Measurements from ENCODE around the gene AVPR1B.

AVPR1B gene

GRCh38 chr1:206111271-206111927 lies 5.8 kb downstream of the AVPR1B start:
- no peak overlapping the region for H3K4me3 ChIP-seq (ENCODE audit: low read length)
- H3K36me3 ChIP-seq (ENCODE audit: control insufficient read depth, insufficient read depth, low read length, severe bottlenecking), result no peaks in the 10 kb centered on the region
- DNase-seq (ENCODE audit: low read depth), result no peak
- H3K27me3 ChIP-seq (replicated peaks; ENCODE audit: control insufficient read depth, insufficient read depth, low read length), result peaks cover 9% of the 10 kb centered on the region
- no peaks in the 10 kb centered on the region for H3K9me3 ChIP-seq (ENCODE audit: control insufficient read depth, low read length)
- H3K4me1 ChIP-seq (ENCODE audit: control insufficient read depth, insufficient read depth, low read length), result peaks cover under 1% of the 10 kb centered on the region
- no peak overlapping the region for H3K9ac ChIP-seq (ENCODE audit: low read length)

GRCh38 chr1:206110820-206111219 lies 6.4 kb downstream of the AVPR1B start:
- H3K4me1 ChIP-seq (ENCODE audit: control insufficient read depth, insufficient read depth, low read length), result peaks cover 5% of the 10 kb centered on the region

GRCh38 chr1:206110161-206110560 lies 7.0 kb downstream of the AVPR1B start:
- Histone ChIP-seq H3K4me3 (ENCODE audit: low read length) (no peak overlapping the region), H3K4me1 (ENCODE audit: control insufficient read depth, insufficient read depth, low read length) (peaks cover 5% of the 10 kb centered on the region), H3K9ac (ENCODE audit: low read length) (no peak overlapping the region), H3K9me3 (ENCODE audit: control insufficient read depth, low read length) (no peaks in the 10 kb centered on the region), H3K27me3 (replicated peaks; ENCODE audit: control insufficient read depth, insufficient read depth, low read length) (peaks cover 6% of the 10 kb centered on the region), H3K36me3 (ENCODE audit: control insufficient read depth, insufficient read depth, low read length, severe bottlenecking) (no peaks in the 10 kb centered on the region)
- DNase-seq (ENCODE audit: low read depth), result no peak

More at GRCh38 chr1:206110820-206111219, 6.4 kb downstream of the AVPR1B start:
- H3K4me3 ChIP-seq (ENCODE audit: low read length), result no peak overlapping the region
- no peak overlapping the region for H3K9ac ChIP-seq (ENCODE audit: low read length)
- no peaks in the 10 kb centered on the region for H3K36me3 ChIP-seq (ENCODE audit: control insufficient read depth, insufficient read depth, low read length, severe bottlenecking)
- no peak for DNase-seq (ENCODE audit: low read depth)
- no peaks in the 10 kb centered on the region for H3K9me3 ChIP-seq (ENCODE audit: control insufficient read depth, low read length)
- peaks cover 6% of the 10 kb centered on the region for H3K27me3 ChIP-seq (replicated peaks; ENCODE audit: control insufficient read depth, insufficient read depth, low read length)

GRCh38 chr1:206109718-206110117 lies 7.5 kb downstream of the AVPR1B start:
- H3K4me3 ChIP-seq (ENCODE audit: low read length), result no peak overlapping the region
- peaks cover 6% of the 10 kb centered on the region for H3K27me3 ChIP-seq (replicated peaks; ENCODE audit: control insufficient read depth, insufficient read depth, low read length)
- DNase-seq (ENCODE audit: low read depth), result no peak
- H3K4me1 ChIP-seq (ENCODE audit: control insufficient read depth, insufficient read depth, low read length), result peaks cover 5% of the 10 kb centered on the region
- no peak overlapping the region for H3K9ac ChIP-seq (ENCODE audit: low read length)
- no peaks in the 10 kb centered on the region for H3K36me3 ChIP-seq (ENCODE audit: control insufficient read depth, insufficient read depth, low read length, severe bottlenecking)
- H3K9me3 ChIP-seq (ENCODE audit: control insufficient read depth, low read length), result no peaks in the 10 kb centered on the region

- no peak overlapping the region for H3K9ac ChIP-seq (ENCODE audit: low read length)
- no peaks in the 10 kb centered on the region for H3K9me3 ChIP-seq (ENCODE audit: control insufficient read depth, low read length)
- peaks cover 3% of the 10 kb centered on the region for H3K27me3 ChIP-seq (replicated peaks; ENCODE audit: control insufficient read depth, insufficient read depth, low read length)
- no peaks in the 10 kb centered on the region for H3K36me3 ChIP-seq (ENCODE audit: control insufficient read depth, insufficient read depth, low read length, severe bottlenecking)
- no peak overlapping the region for H3K4me3 ChIP-seq (ENCODE audit: low read length)
- H3K4me1 ChIP-seq (ENCODE audit: control insufficient read depth, insufficient read depth, low read length), result peaks cover 5% of the 10 kb centered on the region
- no peak for DNase-seq (ENCODE audit: low read depth)
Measured at GRCh38 chr1:206108635-206109034, 8.6 kb downstream of the AVPR1B start.

GRCh38 chr1:206107168-206107544 lies 10.0 kb downstream of the AVPR1B start:
- DNase-seq (ENCODE audit: low read depth), result no peak
- Histone ChIP-seq H3K4me3 (ENCODE audit: low read length) (no peak overlapping the region), H3K9me3 (ENCODE audit: control insufficient read depth, low read length) (no peaks in the 10 kb centered on the region), H3K4me1 (ENCODE audit: control insufficient read depth, insufficient read depth, low read length) (peaks cover 5% of the 10 kb centered on the region), H3K27me3 (replicated peaks; ENCODE audit: control insufficient read depth, insufficient read depth, low read length) (no peaks in the 10 kb centered on the region), H3K36me3 (ENCODE audit: control insufficient read depth, insufficient read depth, low read length, severe bottlenecking) (no peaks in the 10 kb centered on the region), H3K9ac (ENCODE audit: low read length) (no peak overlapping the region)

GRCh38 chr1:206106328-206107167 lies 10.6 kb downstream of the AVPR1B start:
- Histone ChIP-seq H3K4me1 (ENCODE audit: control insufficient read depth, insufficient read depth, low read length) (peaks cover 5% of the 10 kb centered on the region), H3K9me3 (ENCODE audit: control insufficient read depth, low read length) (no peaks in the 10 kb centered on the region), H3K27me3 (replicated peaks; ENCODE audit: control insufficient read depth, insufficient read depth, low read length) (no peaks in the 10 kb centered on the region), H3K9ac (ENCODE audit: low read length) (no peak overlapping the region), H3K36me3 (ENCODE audit: control insufficient read depth, insufficient read depth, low read length, severe bottlenecking) (no peaks in the 10 kb centered on the region), H3K4me3 (ENCODE audit: low read length) (no peak overlapping the region)
- peak; percentile 93 for DNase-seq (ENCODE audit: low read depth)

GRCh38 chr1:206105464-206105995 lies 11.7 kb downstream of the AVPR1B start:
- Histone ChIP-seq H3K9me3 (ENCODE audit: control insufficient read depth, low read length) (no peaks in the 10 kb centered on the region), H3K9ac (ENCODE audit: low read length) (no peak overlapping the region), H3K27me3 (replicated peaks; ENCODE audit: control insufficient read depth, insufficient read depth, low read length) (peaks cover under 1% of the 10 kb centered on the region), H3K4me3 (ENCODE audit: low read length) (no peak overlapping the region), H3K4me1 (ENCODE audit: control insufficient read depth, insufficient read depth, low read length) (peaks cover 5% of the 10 kb centered on the region), H3K36me3 (ENCODE audit: control insufficient read depth, insufficient read depth, low read length, severe bottlenecking) (no peaks in the 10 kb centered on the region)
- no peak for DNase-seq (ENCODE audit: low read depth)

- no peaks in the 10 kb centered on the region for H3K9me3 ChIP-seq (ENCODE audit: control insufficient read depth, low read length)
- no peak overlapping the region for H3K4me3 ChIP-seq (ENCODE audit: low read length)
- H3K4me1 ChIP-seq (ENCODE audit: control insufficient read depth, insufficient read depth, low read length), result peaks cover 5% of the 10 kb centered on the region
- DNase-seq (ENCODE audit: low read depth), result no peak
- H3K27me3 ChIP-seq (replicated peaks; ENCODE audit: control insufficient read depth, insufficient read depth, low read length), result peaks cover 11% of the 10 kb centered on the region
- H3K9ac ChIP-seq (ENCODE audit: low read length), result no peak overlapping the region
- no peaks in the 10 kb centered on the region for H3K36me3 ChIP-seq (ENCODE audit: control insufficient read depth, insufficient read depth, low read length, severe bottlenecking)
Measured at GRCh38 chr1:206103979-206104378, 13.2 kb downstream of the AVPR1B start.

GRCh38 chr1:206102292-206102936 lies 14.8 kb downstream of the AVPR1B start:
- H3K4me3 ChIP-seq (ENCODE audit: low read length), result no peak overlapping the region
- H3K4me1 ChIP-seq (ENCODE audit: control insufficient read depth, insufficient read depth, low read length), result peaks cover 5% of the 10 kb centered on the region
- no peak for DNase-seq (ENCODE audit: low read depth)
- peaks cover 19% of the 10 kb centered on the region for H3K27me3 ChIP-seq (replicated peaks; ENCODE audit: control insufficient read depth, insufficient read depth, low read length)
- H3K36me3 ChIP-seq (ENCODE audit: control insufficient read depth, insufficient read depth, low read length, severe bottlenecking), result no peaks in the 10 kb centered on the region
- no peak overlapping the region for H3K9ac ChIP-seq (ENCODE audit: low read length)
- H3K9me3 ChIP-seq (ENCODE audit: control insufficient read depth, low read length), result no peaks in the 10 kb centered on the region
